GM19035 (cell line): Measurements from ENCODE around the gene ANKS3.

Experiments used
- ATAC-seq: cut with Tn5 transposase; IDR thresholded peaks from one replicate; pipeline ENCODE4 v1.9.1; 2021; ENCODE audit not compliant: unreplicated experiment

The ANKS3 gene

GRCh38 chr16:4729876-4730275, 4.2 kb downstream of the ANKS3 start:
- no peak for ATAC-seq

GRCh38 chr16:4728676-4729075, 5.4 kb downstream of the ANKS3 start:
- no peak for ATAC-seq

GRCh38 chr16:4726616-4727015, 7.5 kb downstream of the ANKS3 start:
- no peak for ATAC-seq

- ATAC-seq, result no peak
These were observed 9.3 kb downstream of the ANKS3 start for GRCh38 chr16:4724661-4725270.

DNA sequence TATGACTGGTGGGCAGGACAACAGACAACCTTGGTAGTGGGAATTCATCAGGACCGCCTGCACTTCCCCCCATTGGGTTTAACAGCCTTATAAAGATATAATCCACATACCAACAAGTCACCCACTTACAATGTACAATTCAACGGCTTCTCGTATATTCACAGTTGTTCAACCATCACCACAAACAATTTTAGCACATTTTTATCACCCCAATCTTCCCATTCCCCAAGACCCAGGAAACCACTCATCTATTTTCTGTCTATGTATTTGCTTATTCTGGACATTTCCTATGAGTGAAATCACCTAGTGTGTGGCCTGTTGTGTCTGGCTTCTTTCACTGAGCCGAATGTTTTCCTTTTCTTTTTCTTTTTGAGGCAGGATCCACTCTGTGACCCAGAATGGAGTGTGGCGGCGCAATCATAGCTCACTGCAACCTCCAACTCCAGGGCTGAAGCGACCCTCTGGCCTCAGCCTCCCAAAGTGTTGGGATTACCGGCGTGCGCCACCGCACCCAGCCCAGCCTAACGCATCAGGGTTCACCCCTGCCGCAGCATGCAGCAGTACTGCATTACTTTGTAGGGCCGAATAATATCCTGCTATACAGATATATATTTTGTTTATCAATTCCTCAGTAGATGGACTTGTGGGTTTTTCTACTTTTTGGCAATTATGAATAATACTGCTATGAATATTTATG, 10.9 kb downstream of the ANKS3 start:
- no peak for ATAC-seq

- no peak for ATAC-seq
These were observed 15.6 kb downstream of the ANKS3 start for GRCh38 chr16:4718466-4718865.

DNA sequence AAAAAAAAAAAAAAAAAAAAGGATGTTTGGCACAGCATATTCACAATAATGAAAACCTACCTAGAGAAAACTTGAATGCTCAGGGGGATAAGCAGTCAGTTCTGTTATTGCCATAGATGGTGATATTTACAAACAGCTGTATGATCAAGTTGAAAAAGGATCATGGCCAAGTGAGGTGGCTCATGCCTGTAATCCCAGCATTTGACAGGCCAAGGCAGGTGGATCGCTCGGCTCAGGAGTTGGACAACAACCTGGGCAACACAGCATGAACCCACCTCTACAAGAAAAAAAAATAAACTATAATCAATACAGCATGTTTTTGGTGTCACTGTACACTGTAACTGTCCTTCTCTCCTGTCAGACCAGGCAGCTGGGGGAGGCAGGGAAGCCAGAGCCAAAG, 19.1 kb downstream of the ANKS3 start:
- no peak for ATAC-seq

GRCh38 chr16:4713663-4714501, 20.2 kb downstream of the ANKS3 start:
- no peak for ATAC-seq

GRCh38 chr16:4709481-4709880, 24.6 kb downstream of the ANKS3 start:
- no peak for ATAC-seq

DNA sequence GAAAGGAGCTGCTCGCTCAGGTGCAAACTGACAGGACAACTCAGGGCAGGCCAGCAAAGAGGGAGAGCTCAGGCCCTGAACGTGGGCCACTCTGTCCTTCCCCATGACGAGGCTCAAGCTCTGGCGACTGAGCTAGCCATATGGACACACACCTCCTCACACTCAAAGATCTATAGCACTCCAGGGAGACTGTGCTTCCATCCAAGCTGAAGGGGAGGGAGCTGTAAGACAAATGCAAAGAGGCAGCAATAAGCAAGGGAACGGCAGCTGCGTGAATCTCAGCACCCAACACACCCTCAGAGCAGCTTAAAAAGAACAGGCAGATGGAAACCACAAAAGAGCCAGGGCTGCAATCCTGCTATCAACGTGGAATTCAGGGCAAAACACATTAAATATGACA, 27.2 kb downstream of the ANKS3 start:
- no peak for ATAC-seq

GRCh38 chr16:4704913-4705312, 29.2 kb downstream of the ANKS3 start:
- ATAC-seq, result no peak

DNA sequence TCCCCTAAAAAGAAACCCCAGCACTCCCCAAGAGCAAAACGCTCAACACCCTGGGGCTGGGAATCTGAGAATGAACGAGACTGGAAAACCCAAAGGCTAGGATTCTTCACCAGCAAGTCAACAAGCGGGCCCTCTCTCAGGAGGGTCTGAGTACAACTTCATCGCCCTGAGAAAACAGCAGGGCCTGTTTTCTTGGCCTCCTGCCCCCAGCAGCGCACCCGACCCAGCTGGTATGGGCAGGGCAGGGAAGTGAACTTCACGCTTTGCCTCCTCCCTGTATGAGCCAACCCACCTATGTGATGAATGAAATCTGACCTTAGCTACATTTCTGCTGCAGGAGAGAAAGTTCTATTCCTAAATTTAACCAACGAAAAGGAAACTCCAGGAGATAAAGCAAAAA, 29.6 kb downstream of the ANKS3 start:
- no peak for ATAC-seq

- no peak for ATAC-seq
These were observed 30.2 kb downstream of the ANKS3 start for GRCh38 chr16:4703906-4704305.

- ATAC-seq, result no peak
These were observed 31.6 kb downstream of the ANKS3 start for GRCh38 chr16:4702466-4702808.

GRCh38 chr16:4701791-4702465, 32.1 kb downstream of the ANKS3 start:
- no peak for ATAC-seq

DNA sequence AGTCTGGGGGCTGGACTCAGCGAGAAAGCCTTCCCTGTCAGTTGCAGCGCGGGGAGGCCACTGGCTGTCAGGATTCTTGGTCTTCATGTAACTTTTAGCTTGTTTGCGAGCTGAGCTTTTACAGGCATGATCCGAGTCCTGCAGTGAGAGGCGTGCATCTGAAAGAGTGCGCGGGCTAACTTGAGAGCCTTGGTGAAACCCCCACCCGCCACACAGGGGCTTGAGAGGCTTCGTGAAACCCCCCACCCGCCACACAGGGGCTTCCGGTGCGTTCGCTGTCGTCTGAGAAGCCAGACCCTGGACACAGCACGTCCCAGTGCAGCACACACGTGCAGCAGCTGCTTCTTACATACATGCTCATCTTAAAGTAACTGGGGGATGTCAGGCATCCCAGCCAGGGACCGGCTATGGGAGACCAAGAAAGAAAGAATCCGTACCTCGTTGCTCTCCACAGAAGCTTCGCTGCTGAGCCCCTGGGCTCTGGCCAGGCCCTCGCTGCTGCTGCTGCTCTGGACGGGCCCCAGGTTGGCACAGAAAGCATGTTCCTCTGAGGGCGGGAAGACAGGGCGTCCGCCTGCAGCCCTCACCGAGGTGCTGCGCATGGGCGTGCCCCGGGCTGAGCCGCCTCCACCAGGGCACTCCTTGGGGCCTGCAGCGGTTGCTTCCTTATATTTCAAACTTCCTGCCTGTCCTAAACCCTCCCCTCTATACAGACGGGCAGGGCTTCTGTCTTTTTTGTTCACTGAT, 32.9 kb downstream of the ANKS3 start:
- no peak for ATAC-seq

- ATAC-seq, result no peak
These were observed 33.6 kb downstream of the ANKS3 start for GRCh38 chr16:4700380-4700996.

- ATAC-seq, result no peak
These were observed 35.0 kb downstream of the ANKS3 start for GRCh38 chr16:4699046-4699556.

DNA sequence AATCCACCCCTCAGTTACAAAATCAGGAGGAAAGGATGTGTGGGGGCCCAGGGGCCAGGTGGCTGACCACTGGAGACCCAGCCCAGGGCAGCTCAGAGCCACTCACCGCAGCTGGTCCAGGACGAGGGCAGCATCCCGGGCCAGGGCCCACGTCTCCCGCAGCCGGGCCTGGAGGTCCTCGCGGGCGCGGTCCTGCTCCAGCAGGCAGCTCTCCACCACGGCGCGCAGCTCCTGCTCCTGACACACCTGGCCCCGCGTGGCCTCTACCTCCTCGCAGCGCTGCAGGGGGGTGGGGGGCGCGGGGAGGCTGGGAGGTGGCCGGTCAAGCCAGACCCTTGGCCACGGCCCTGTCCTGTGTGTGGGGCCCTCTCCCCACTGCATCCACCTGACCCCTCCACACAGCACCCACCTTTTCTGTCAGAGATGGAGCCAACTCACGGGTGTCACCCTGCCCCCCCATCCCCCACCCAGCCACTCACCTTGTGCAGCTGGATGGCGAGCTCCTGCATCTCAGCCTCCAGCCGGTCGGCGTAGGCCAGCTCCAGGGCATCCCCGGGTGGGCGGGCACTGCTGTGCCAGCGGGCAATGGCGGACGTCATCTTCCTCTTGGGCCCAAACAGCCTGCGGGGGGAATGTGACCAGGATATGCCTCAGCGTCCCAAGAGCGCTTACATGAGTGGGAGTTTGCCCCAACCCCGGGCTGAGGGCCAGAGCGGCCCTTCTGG, 35.6 kb downstream of the ANKS3 start:
- no peak for ATAC-seq

GRCh38 chr16:4697848-4698291, 36.2 kb downstream of the ANKS3 start:
- no peak for ATAC-seq
